GM18507 (cell line): ENCODE data around the gene IQSEC3.
"Not testable (repeated sequence)": the region's sequence is repeated elsewhere in the genome, so short reads cannot be mapped to it uniquely, and the experiment has no call there.

Experiments used
- DNase-seq: peaks from one replicate; pipeline ENCODE4 v3.0.0; 2011; ENCODE audit warnings: low read depth; ENCODE audit not compliant: insufficient read length; ENCODE audit errors: extremely low spot score
- FAIRE-seq: peaks from 2 replicates; lab custom pipeline; 2011; peaks lifted over from hg19 to GRCh38; lab: Jason Lieb, UNC

Gene IQSEC3

DNA sequence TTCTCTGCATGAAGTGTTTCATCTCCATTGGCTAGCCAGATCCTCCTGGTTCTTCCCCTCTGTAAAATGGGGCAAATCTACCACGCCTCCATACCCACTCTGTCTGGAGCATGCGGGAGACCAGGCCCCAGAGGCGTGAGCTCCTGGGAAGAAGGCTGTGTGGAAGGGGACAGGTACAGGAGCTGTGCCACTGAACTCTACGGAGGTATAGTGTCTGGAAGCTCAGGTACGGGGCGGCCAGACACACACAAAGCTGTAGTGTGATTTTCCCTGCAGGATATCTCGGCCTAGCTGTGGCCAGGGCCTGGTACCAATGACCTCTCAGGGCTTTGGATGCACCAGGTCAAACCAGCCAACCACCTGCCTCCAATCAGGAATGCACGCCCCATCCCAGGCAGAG lies 10.0 kb downstream of the IQSEC3 start:
- not testable (repeated sequence) for DNase-seq, FAIRE-seq

- DNase-seq, FAIRE-seq: not testable (repeated sequence)
Observed at GRCh38 chr12:77101-77719, 10.6 kb downstream of the IQSEC3 start.

GRCh38 chr12:77769-78383 lies 11.3 kb downstream of the IQSEC3 start:
- DNase-seq, FAIRE-seq: not testable (repeated sequence)

GRCh38 chr12:78981-79380 lies 12.4 kb downstream of the IQSEC3 start:
- DNase-seq: no peak
- no peak for FAIRE-seq

DNA sequence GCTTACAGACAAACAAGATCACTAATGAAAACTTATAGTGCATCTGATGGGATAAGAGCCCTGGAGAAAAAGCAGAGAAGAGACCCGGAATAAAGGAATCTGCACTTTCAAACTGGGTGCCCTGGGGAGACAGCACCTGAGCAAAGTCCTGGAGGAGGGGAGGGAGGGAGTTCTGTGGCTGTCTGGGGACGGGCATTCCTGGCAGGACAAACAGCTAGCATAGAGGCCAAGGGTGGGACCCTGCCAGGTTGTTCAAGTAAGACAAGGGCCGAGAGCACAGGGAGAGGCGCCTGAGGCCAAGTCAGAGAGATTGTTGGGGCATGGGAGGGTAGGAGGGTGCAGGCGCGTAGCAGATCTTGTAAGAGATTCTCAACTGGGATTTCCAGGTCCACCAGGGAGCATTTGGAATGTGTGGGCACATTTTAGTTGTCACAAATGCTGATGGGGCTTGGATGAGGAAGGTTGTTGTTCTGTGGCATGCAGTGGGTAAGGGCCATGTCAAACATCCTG lies 14.2 kb downstream of the IQSEC3 start:
- no peak for FAIRE-seq
- no peak for DNase-seq

- no peak for FAIRE-seq
- DNase-seq: no peak
Observed at GRCh38 chr12:82740-83139, 16.2 kb downstream of the IQSEC3 start.

- DNase-seq: no peak
- FAIRE-seq: no peak
Observed at GRCh38 chr12:84056-84455, 17.5 kb downstream of the IQSEC3 start.

- FAIRE-seq: no peak
Observed at GRCh38 chr12:85191-85666, 18.7 kb downstream of the IQSEC3 start.

DNA sequence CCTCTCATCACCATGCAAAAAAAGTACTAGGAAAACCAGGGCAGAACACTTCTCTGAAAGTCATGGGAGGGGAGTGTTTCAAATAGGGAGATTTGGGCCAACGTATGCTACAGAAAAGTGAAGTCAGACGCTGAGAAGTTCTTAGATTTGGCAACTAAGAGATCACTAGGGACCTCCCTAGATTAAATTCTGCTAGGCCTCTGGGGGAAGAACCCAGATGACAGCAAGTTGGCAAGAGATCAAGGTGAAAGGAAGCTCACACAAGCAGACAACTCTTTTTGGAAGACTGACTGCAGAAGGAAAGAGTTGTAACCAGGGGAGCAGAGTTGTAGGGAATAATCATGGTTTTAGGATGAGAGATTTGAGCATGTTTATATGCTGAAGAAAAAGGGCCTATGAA lies 20.7 kb downstream of the IQSEC3 start:
- FAIRE-seq: no peak
- no peak for DNase-seq

More at GRCh38 chr12:85191-85666, 18.7 kb downstream of the IQSEC3 start:
- DNase-seq: no peak

DNA sequence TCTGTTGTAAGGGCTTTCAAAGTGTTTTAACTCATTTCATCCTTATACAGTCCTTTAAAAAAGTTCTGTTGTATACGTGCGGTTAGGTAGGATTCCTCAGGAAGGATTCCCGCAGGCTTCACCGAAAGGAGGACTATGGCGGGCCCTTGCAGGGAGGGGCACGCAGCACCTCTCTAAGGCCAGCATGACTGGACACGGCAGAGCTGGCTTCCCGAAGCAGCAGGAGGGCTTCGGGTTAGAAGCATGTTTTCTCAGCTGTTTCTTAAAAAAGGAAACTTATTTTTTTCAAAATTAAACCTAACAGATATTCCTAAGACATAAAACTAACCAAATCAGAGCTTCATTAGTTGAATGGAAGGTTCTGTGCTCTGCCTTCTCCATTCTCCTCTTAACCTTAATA lies 21.3 kb downstream of the IQSEC3 start:
- FAIRE-seq: no peak
- no peak for DNase-seq

DNA sequence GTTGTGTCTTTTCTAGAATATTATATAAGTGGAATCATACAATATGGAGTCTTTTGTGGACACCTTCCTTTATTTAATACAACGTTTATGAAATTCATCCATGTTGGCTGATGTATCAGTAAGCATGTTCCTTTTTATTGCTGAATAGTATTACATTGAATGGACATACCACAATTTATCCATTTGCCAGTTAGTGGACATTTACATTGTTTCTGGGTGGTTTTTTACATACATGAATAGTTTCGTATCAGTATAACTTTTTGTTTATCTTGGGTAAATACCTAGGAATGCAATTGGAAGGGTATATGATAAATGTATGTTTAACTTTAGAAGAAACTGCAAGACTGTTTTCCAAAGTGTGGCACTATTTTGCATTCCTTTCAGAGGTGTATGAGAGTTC lies 23.1 kb downstream of the IQSEC3 start:
- FAIRE-seq: no peak
- DNase-seq: no peak

- DNase-seq (no peak), FAIRE-seq (no peak)
Observed at GRCh38 chr12:91213-91612, 24.6 kb downstream of the IQSEC3 start.

DNA sequence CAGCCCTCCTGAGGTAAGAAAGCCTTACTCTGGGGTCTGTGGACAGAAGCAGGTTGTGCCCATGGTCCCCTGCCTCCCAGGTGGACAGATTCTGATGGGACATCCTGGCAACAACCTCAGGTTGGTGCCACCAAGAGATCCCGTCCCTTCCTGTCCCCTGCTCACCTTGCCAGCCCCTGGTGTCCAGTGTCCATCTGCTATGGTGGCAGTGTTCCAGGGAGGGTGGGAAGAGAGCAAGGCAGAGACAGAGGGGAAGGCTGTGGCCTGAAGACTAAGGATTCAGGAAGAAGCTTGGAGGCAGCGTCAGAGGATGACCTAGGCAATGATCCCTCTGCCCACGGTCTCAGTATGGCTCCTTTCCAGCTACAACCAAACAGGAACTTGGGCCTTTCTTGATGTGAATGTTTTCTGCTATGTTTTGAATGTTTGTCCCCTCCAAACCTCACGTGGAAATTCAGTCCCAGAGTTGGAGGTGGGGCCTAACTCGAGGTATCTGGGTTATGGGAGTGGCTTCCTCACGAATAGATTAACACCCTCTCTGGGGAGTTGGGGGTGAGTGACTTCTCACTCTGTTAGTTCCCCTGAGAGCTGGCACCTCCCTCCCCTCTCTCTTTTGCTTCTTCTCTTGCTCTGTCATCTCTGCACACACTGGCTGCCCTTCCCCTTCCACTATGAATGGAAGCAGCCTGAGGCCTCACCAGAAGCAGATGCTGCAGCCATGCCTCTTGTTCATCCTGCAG lies 26.9 kb downstream of the IQSEC3 start:
- FAIRE-seq: no peak

GRCh38 chr12:96543-96942 lies 30.0 kb downstream of the IQSEC3 start:
- DNase-seq (no peak), FAIRE-seq (no peak)

More for the DNA sequence above, 26.9 kb downstream of the IQSEC3 start:
- no peak for DNase-seq

GRCh38 chr12:98924-99352 lies 32.4 kb downstream of the IQSEC3 start:
- no peak for DNase-seq
- no peak for FAIRE-seq

DNA sequence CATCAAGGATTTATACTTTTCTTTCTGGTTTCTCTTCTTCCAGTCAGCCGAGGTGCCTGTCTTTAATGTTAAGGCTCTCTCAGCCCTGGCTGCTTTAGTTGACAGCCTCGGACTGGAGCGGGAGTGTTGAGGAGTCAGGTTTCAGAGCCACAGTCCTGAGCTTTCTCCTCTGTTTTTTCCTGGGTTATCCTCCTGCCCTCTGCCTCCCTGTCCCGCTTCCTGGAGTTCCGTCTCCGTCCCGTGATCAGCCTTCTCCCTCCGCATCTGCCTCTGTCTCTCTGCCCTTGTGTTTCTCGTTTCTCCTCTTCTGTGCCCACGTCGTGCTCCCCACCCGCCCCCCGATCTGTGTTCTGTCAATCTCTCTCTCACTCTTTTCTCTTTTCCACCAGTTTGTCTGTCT lies 33.0 kb downstream of the IQSEC3 start:
- no peak for DNase-seq
- FAIRE-seq: no peak

DNA sequence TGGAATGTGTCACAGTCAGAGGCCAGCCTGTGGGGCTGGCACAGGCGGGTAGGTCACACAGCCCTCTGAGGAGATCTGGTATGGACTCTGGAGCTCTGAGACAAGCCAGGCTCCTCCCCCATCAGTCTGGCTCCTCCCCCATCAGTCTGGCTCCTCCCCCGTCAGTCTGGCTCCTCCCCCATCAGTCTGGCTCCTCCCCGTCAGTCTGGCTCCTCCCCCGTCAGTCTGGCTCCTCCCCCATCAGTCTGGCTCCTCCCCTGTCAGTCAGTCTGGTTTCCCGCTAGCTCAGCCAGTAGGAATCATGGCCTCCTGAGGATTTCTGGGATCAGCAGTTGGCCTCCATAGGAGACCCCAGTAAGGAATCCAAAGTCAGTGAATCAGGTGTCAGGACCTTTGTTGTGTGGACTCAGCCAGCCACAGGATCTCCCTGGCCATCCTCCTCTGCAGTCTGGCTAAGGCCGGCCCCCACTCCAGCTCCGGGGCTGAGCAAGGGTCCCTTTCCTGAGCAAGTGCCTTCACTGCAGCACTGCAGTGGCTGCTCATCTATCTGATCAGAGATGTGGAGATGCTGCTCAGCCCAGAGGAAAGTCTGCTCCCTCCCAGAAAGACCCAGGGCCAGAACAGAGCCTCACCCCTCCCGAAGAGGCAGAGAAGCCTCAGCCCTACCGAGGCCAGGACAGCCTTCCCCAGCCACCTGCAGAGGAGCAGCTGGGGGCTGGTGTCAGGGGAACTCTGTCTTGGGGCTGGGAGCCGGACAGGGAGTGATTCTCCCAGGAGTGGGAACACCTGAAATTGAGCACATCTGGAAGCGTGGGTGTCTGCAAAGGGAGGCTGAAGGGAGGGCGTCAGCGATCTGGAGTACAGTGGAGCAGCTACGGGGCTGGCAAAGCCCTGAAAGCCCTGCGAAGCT lies 35.7 kb downstream of the IQSEC3 start:
- FAIRE-seq (no peak), DNase-seq (no peak)

GRCh38 chr12:102879-103168 lies 36.3 kb downstream of the IQSEC3 start:
- no peak for FAIRE-seq
- DNase-seq: no peak

GRCh38 chr12:103169-103981 lies 36.8 kb downstream of the IQSEC3 start:
- no peak for FAIRE-seq
- no peak for DNase-seq
